Left renal pelvis (tissue), 4 donors: Measurements from ENCODE around the gene SLC25A18. TPM values are rescaled to one million over a fixed set of nuclear protein-coding genes. Genes with fewer than 3 reads are reported as not detected.
A peak's percentile ranks its signal among the peaks of the same experiment; 100 is the strongest.
"Not testable (repeated sequence)": the region's sequence is repeated elsewhere in the genome, so short reads cannot be mapped to it uniquely, and the experiment has no call there.

Experiments
- DNase-seq, 4 donors: peaks; one replicate each; pipeline ENCODE4 v3.0.0-alpha.2; 2013; ENCODE audit warnings: low read depth in 4 of 4, low spot score in 3 of 4
- polyA plus RNA-seq, 4 donors: library from polyadenylated mRNA; unstranded; fragments of 120-200 nt; gene quantifications; one replicate each; pipeline ENCODE4 v1.2.1, GENCODE V29; 2013; ENCODE audit not compliant: insufficient read length in 4 of 4

Gene SLC25A18
- polyA plus RNA-seq, 4 donors: 0.31 to 2.0 (median 1.6) TPM

GRCh38 chr22:17603668-17604067 lies 40.4 kb downstream of the SLC25A18 start:
- no peak for DNase-seq

GRCh38 chr22:17606496-17606895 lies 43.2 kb downstream of the SLC25A18 start:
- no peak for DNase-seq

GRCh38 chr22:17607891-17608521 lies 44.7 kb downstream of the SLC25A18 start:
- DNase-seq: no peak

- no peak for DNase-seq
Measured at GRCh38 chr22:17612057-17612456, 48.8 kb downstream of the SLC25A18 start.

GRCh38 chr22:17613280-17613679 lies 50.0 kb downstream of the SLC25A18 start:
- no peak for DNase-seq

- DNase-seq: no peak
Measured at GRCh38 chr22:17627961-17628405, 64.7 kb downstream of the SLC25A18 start.

GRCh38 chr22:17628406-17629172 lies 65.3 kb downstream of the SLC25A18 start, which contains the start of gene ATP6V1E1:
Gene ATP6V1E1 (minus strand): TSS chr22:17628749. CDS start chr22:17628635, 114 bp downstream.
- peak; percentile 88 to 94 (median 92) for DNase-seq

- no peak for DNase-seq
Measured at GRCh38 chr22:17629173-17629489, 65.8 kb downstream of the SLC25A18 start.

GRCh38 chr22:17629641-17630040 lies 66.3 kb downstream of the SLC25A18 start:
- DNase-seq: no peak

GRCh38 chr22:17631076-17631565 lies 67.8 kb downstream of the SLC25A18 start:
- DNase-seq: no peak

- DNase-seq: no peak
Measured at GRCh38 chr22:17633217-17633997, 70.1 kb downstream of the SLC25A18 start.

- no peak for DNase-seq
Measured at GRCh38 chr22:17633998-17634323, 70.7 kb downstream of the SLC25A18 start.

GRCh38 chr22:17634696-17635095 lies 71.4 kb downstream of the SLC25A18 start:
- DNase-seq: no peak

GRCh38 chr22:17636850-17637249 lies 73.6 kb downstream of the SLC25A18 start:
- not testable (repeated sequence) for DNase-seq

- DNase-seq: peak in 1 of 4 donors; percentile 10
Measured at GRCh38 chr22:17637490-17638181, 74.3 kb downstream of the SLC25A18 start.

GRCh38 chr22:17638182-17638431 lies 74.8 kb downstream of the SLC25A18 start:
- no peak for DNase-seq

- DNase-seq: peak; percentile 84 to 90 (median 86)
Measured at GRCh38 chr22:17638432-17639246, 75.3 kb downstream of the SLC25A18 start, which contains the start of gene BCL2L13. Gene BCL2L13 (plus strand): TSS chr22:17638757. CDS start chr22:17655712, 16,955 bp downstream.

- peak in 3 of 4 donors; percentile 10 to 42 (median 36) for DNase-seq
Measured at GRCh38 chr22:17639247-17639741, 76.0 kb downstream of the SLC25A18 start.
